K562 (cell line): ENCODE data around the gene LTB4R2. TPM values are rescaled to one million over a fixed set of nuclear protein-coding genes. Genes with fewer than 3 reads are reported as not detected.

Source experiments
- ADNP ChIP-seq: fragments of 200-800 bp; sonication (Bioruptor generic); IDR thresholded peaks from 2 replicates; pipeline ENCODE4 v1.6.1; 2016; ENCODE audit warnings: missing genetic modification characterization, missing compliant biosample characterization
- AFF4 ChIP-seq: sonication (generic); formaldehyde crosslinking; IDR thresholded peaks from 2 replicates; pipeline ENCODE4 v1.8.0; 2023; ENCODE audit warnings: mild to moderate bottlenecking, missing genetic modification reagents
- CHAMP1 ChIP-seq: fragments of 450-650 bp; IDR thresholded peaks from 2 replicates; pipeline ENCODE4 v1.6.1; 2016; ENCODE audit warnings: mild to moderate bottlenecking
- ETV1 ChIP-seq: fragments of 450-650 bp; conservative IDR thresholded peaks from 2 replicates; pipeline ENCODE4 v1.6.1; 2016; ENCODE audit warnings: missing genetic modification characterization, control low read depth, low read depth, missing compliant biosample characterization
- KDM1A ChIP-seq, 2 experiments: fragments of 450-650 bp; IDR thresholded peaks; 2 replicates each; pipeline ENCODE4 v1.6.1; 2016; ENCODE audit warnings: mild to moderate bottlenecking in 2 of 2
- MAFK ChIP-seq: IDR thresholded peaks from 2 replicates; pipeline ENCODE4 v1.6.1; 2011; ENCODE audit warnings: low read length, improper control_type of control experiment
- MCM2 ChIP-seq: fragments of 450-650 bp; IDR thresholded peaks from 2 replicates; pipeline ENCODE4 v1.6.1; 2017; ENCODE audit warnings: low read depth, mild to moderate bottlenecking
- RBBP5 ChIP-seq: fragments of 200-600 bp; sonication (generic); IDR thresholded peaks from 2 replicates; pipeline ENCODE4 v1.6.1; 2012; ENCODE audit warnings: borderline replicate concordance, mild to moderate bottlenecking, low read length, control low read depth, inconsistent platforms; ENCODE audit not compliant: insufficient read depth, poor library complexity, severe bottlenecking
- RREB1 ChIP-seq: fragments of 250-450 bp; sonication (Bioruptor Pico); IDR thresholded peaks from 2 replicates; pipeline ENCODE4 v1.4.0; 2020
- TAF7 ChIP-seq: fragments of 450-650 bp; IDR thresholded peaks from 2 replicates; pipeline ENCODE4 v1.6.1; 2016; ENCODE audit warnings: missing genetic modification characterization, missing compliant biosample characterization
- ZHX1 ChIP-seq: fragments of 150-350 bp; conservative IDR thresholded peaks from 2 replicates; pipeline ENCODE4 v1.6.1; 2014; ENCODE audit warnings: low read length
- polyA plus RNA-seq, 8 experiments: library from polyadenylated mRNA; depleted of rRNA in 4 of 8; stranded (reverse) in 5 of 8; unstranded in 3 of 8; fragments of >200 nt; fragmentation: Nextera tagmentation in 2 of 8; fragmentation: Illumina TruSeq in 1 of 8; extraction: Ambion mirVana in 2 of 8; extraction: Trizol in 1 of 8; gene quantifications; 2 replicates each; pipeline versions ENCODE4 v1.2.1 to v1.2.3, GENCODE V29; 2011 to 2014; ENCODE audit warnings: inconsistent platforms in 1 of 8, missing spikeins in 1 of 8
- total RNA-seq, 7 experiments: library from RNA; depleted of rRNA in 6 of 7; stranded (reverse); fragments of >200 nt in 6 of 7; fragmentation: Illumina TruSeq in 2 of 7; extraction: Trizol in 2 of 7; gene quantifications; 2 replicates each; pipeline versions ENCODE4 v1.2.1 to v1.2.3, GENCODE V29; 2011 to 2021; ENCODE audit warnings: low replicate concordance in 1 of 7

LTB4R2 gene
- total and polyA plus RNA-seq, 9 of the 15 experiments (the other 6 are each of a cell fraction or from before 2014, with no cell fraction given): 0.03 to 11.6 (median 2.8) TPM; not detected in 1

GRCh38 chr14:24271134-24271833 lies 38.7 kb upstream of the LTB4R2 start, which contains the start of gene RABGGTA (continued):
- TF ChIP-seq KDM1A (IDR thresholded peaks at IDR 0.05): no peak
- no peak for TF ChIP-seq CHAMP1
- no peak for TF ChIP-seq ADNP
- no peak for TF ChIP-seq MCM2
- no peak; the same call in 1 of the 2 replicates for TF ChIP-seq AFF4 (CRISPR knock-in tag)
- TF ChIP-seq MAFK: no peak
- TF ChIP-seq ETV1: no peak; the same call in none of the 2 replicates
- peak; percentile 89 for TF ChIP-seq RBBP5
- no peak for TF ChIP-seq RREB1 (CRISPR knock-in tag)
- no peak for TF ChIP-seq ZHX1
- TF ChIP-seq TAF7 (tag): no peak
